Kidney (tissue), 14 donors: Measurements from ENCODE around the gene ARL5B. TPM values are rescaled to one million over a fixed set of nuclear protein-coding genes. Genes with fewer than 3 reads are reported as not detected.

Experiments used
- DNase-seq, 5 donors: peaks; one replicate each; pipeline ENCODE4 v3.0.0-alpha.2; 2013 to 2020
- FAIRE-seq: peaks from 2 replicates; lab custom pipeline; 2012; peaks lifted over from hg19 to GRCh38; lab: Jason Lieb, UNC
- H3K27ac ChIP-seq, 2 donors: one replicate each; pipeline ENCODE4 v1.7.0; 2013; ENCODE audit warnings: low read depth in 2 of 2, low read length in 2 of 2, inconsistent platforms in 1 of 2
- H3K27me3 ChIP-seq: one replicate; pipeline ENCODE4 v1.7.1; 2013; ENCODE audit warnings: low read length, inconsistent platforms; ENCODE audit not compliant: control insufficient read depth, insufficient read depth
- H3K36me3 ChIP-seq, 3 donors: one replicate each; pipeline versions ENCODE4 v1.7.0 to v1.7.1; 2013; ENCODE audit warnings: low read length in 3 of 3, control low read depth in 1 of 3, inconsistent platforms in 1 of 3; ENCODE audit not compliant: insufficient read depth in 3 of 3, control insufficient read depth in 2 of 3
- H3K4me1 ChIP-seq, 3 donors: one replicate each; pipeline versions ENCODE4 v1.7.0 to v1.7.1; 2013; ENCODE audit warnings: low read length in 3 of 3, inconsistent platforms in 1 of 3, low read depth in 1 of 3; ENCODE audit not compliant: control insufficient read depth in 2 of 3, insufficient read depth in 2 of 3
- H3K4me3 ChIP-seq, 3 donors: one replicate each; pipeline versions ENCODE4 v1.7.0 to v1.8.1; 2013; ENCODE audit warnings: low read length in 3 of 3, control low read depth in 1 of 3, inconsistent platforms in 1 of 3
- H3K9ac ChIP-seq, 3 donors: one replicate each; pipeline versions ENCODE4 v1.7.0 to v1.7.1; 2013; ENCODE audit warnings: low read length in 3 of 3, control low read depth in 1 of 3, inconsistent platforms in 1 of 3
- H3K9me3 ChIP-seq, 3 donors: one replicate each; pipeline versions ENCODE4 v1.7.0 to v1.7.1; 2013; ENCODE audit warnings: low read length in 3 of 3, control low read depth in 1 of 3, inconsistent platforms in 1 of 3; ENCODE audit not compliant: control insufficient read depth in 2 of 3, insufficient read depth in 1 of 3
- CTCF ChIP-seq: IDR thresholded peaks from 3 replicates; pipeline ENCODE4 v1.5.1; 2012; ENCODE audit warnings: mild to moderate bottlenecking, moderate library complexity, borderline replicate concordance; ENCODE audit not compliant: insufficient read depth; ENCODE audit errors: extremely low read depth
- intact Hi-C: fragments of 100-400 bp; cut with DNase I; formaldehyde crosslinking; loops from one replicate; pipeline ENCODE4 v1.11.1; 2022
- polyA plus RNA-seq: library from polyadenylated mRNA; stranded (reverse); fragments of 350-450 nt; fragmentation: Illumina TruSeq; extraction: RNeasy Lipid Tissue Mini Kit (QIAGEN cat#74804); gene quantifications from one replicate; pipeline ENCODE4 v1.2.3, GENCODE V29; 2014; ENCODE audit warnings: low read depth, low replicate concordance; ENCODE audit not compliant: insufficient read depth
- total RNA-seq: library from RNA; stranded (reverse); fragmentation: NEBNext Ultra II Directional; extraction: Animal tissue kit (Norgen Biotek cat#: 25700); gene quantifications from one replicate; pipeline ENCODE4 v1.2.1, GENCODE V29; 2021
- donor health status: control.
- donor health status: control.
- donor health status: control.
- donor health status: control.
- donor health status: control.
- donor health status: DM: yes; HTN: yes; CAD: no.
- donor health status: Normal renal cell carcinoma (clear cell type).

The ARL5B gene
- total and polyA plus RNA-seq, 2 donors from 2014 or later: 3.0 to 9.7 TPM

DNA sequence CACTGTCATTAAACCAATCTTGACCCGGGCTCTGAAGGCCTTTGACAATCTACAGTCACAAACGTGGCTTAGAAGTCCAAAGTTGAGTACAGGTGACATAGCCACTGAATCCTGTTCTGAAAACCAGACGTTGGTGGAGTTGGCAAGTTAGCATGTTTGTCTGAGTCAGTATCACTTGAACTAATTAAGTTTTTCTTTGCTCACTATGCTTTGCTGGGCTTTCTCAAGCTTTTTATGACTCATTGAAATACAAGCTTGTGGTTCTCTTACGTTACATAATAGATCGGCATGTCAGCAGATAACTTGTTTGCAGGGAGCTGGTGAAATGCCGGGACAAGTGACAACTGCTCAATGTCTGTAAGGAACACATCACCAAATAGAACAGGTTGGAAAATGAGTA lies 53.8 kb downstream of the ARL5B start:
- H3K9me3 ChIP-seq: no peaks in the 10 kb centered on the region
- intact Hi-C loops: no loop called here
- no peak overlapping the region for H3K27ac ChIP-seq
- H3K4me3 ChIP-seq: no peak overlapping the region
- no peak for FAIRE-seq
- no peaks in the 10 kb centered on the region for H3K4me1 ChIP-seq
- H3K27me3 ChIP-seq: no peaks in the 10 kb centered on the region
- H3K9ac ChIP-seq: no peak overlapping the region
- TF ChIP-seq CTCF: no peak
- no peaks in the 10 kb centered on the region for H3K36me3 ChIP-seq
- no peak for DNase-seq

GRCh38 chr10:18718991-18719390 lies 59.8 kb downstream of the ARL5B start:
- Histone ChIP-seq H3K9me3 (no peaks in the 10 kb centered on the region), H3K4me1 (no peaks in the 10 kb centered on the region), H3K9ac (no peak overlapping the region), H3K4me3 (no peak overlapping the region), H3K27me3 (no peaks in the 10 kb centered on the region), H3K27ac (no peak overlapping the region), H3K36me3 (no peaks in the 10 kb centered on the region)
- TF ChIP-seq CTCF: no peak
- intact Hi-C loops: no loop called here
- no peak for DNase-seq
- no peak for FAIRE-seq

DNA sequence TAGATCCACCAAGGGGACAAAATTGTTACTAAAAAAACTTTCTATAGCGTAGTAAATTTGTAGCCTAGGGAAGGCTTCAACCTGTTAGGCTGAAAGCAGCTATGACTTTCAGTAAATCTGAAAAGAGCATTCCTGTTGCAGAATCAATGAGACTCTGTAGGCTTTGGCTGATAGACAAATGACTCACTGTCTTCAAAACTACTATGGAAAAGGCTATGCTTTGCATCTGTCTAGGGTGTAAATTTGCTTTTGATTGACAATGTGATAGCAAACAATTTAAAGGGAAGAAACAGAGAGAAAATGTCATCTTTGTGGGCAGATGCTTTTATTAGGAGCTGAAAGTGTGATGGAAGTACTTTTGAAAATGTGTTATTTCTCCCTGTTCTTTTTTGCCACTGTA lies 60.6 kb downstream of the ARL5B start:
- Histone ChIP-seq H3K27me3 (no peaks in the 10 kb centered on the region), H3K4me3 (no peak overlapping the region), H3K9ac (no peak overlapping the region), H3K36me3 (no peaks in the 10 kb centered on the region), H3K9me3 (no peaks in the 10 kb centered on the region), H3K27ac (no peak overlapping the region), H3K4me1 (no peaks in the 10 kb centered on the region)
- no peak for FAIRE-seq
- intact Hi-C loops: no loop called here
- no peak for DNase-seq
- no peak for TF ChIP-seq CTCF

DNA sequence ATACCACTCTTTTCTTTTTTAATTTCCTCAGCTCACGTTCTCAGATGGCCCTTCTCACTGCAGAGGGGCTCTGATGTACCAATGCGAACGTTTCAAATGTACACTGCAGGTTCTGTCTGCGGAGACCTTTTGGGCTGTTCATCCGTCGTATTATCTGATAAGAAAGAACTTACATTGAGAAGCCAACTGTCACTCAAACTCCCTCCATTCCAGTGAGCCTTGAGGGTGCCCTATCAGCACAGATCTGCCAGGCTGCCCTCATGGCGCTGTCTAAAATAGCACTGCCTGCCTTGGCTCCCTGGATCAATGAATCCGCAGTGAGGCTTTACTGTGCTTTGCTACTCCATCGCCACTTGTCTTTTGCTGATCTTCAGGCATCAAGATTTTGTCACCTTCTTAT lies 61.8 kb downstream of the ARL5B start:
- DNase-seq: no peak
- Histone ChIP-seq H3K9me3 (no peaks in the 10 kb centered on the region), H3K27ac (no peak overlapping the region), H3K36me3 (no peaks in the 10 kb centered on the region), H3K4me3 (no peak overlapping the region), H3K27me3 (no peaks in the 10 kb centered on the region), H3K4me1 (no peaks in the 10 kb centered on the region), H3K9ac (no peak overlapping the region)
- intact Hi-C loops: no loop called here
- FAIRE-seq: no peak
- TF ChIP-seq CTCF: no peak
